Muscle of back (tissue), 11 donors: ENCODE measurements around the gene CIRBP. TPM values are rescaled to one million over a fixed set of nuclear protein-coding genes. Genes with fewer than 3 reads are reported as not detected.

ENCODE experiments used
- DNase-seq, 3 donors: peaks; one replicate each; pipeline versions ENCODE4 v3.0.0 to v3.0.0-alpha.2; 2013
- polyA plus RNA-seq, 10 donors: library from polyadenylated mRNA; unstranded; fragments of 120-200 nt; gene quantifications; one replicate each; pipeline ENCODE4 v1.2.1, GENCODE V29; 2013; ENCODE audit not compliant: insufficient read length in 10 of 10

Gene CIRBP
- polyA plus RNA-seq, 10 donors = 408 to 480 (median 436) TPM

- DNase-seq = no peak
Observed at GRCh38 chr19:1228161-1228957, 40.8 kb upstream of the CIRBP start.

- DNase-seq = no peak
Observed at GRCh38 chr19:1229056-1229923, 39.8 kb upstream of the CIRBP start.

GRCh38 chr19:1229924-1230782 is 39.0 kb upstream of the CIRBP start:
- no peak for DNase-seq

GRCh38 chr19:1230783-1231489 is 38.2 kb upstream of the CIRBP start:
- DNase-seq = no peak

- DNase-seq = no peak
Observed at GRCh38 chr19:1231729-1232637, 37.1 kb upstream of the CIRBP start.

- peak in 1 of 3 donors; percentile 63 for DNase-seq
Observed at GRCh38 chr19:1232652-1233072, 36.5 kb upstream of the CIRBP start.

- no peak for DNase-seq
Observed at GRCh38 chr19:1233115-1233667, 35.9 kb upstream of the CIRBP start.

GRCh38 chr19:1234051-1234954 is 34.8 kb upstream of the CIRBP start:
- no peak for DNase-seq

GRCh38 chr19:1234955-1235380 is 34.2 kb upstream of the CIRBP start:
- DNase-seq = no peak

- DNase-seq = no peak
Observed at GRCh38 chr19:1235625-1236538, 33.2 kb upstream of the CIRBP start.

GRCh38 chr19:1236576-1236975 is 32.6 kb upstream of the CIRBP start:
- DNase-seq = no peak

GRCh38 chr19:1237027-1237659 is 32.0 kb upstream of the CIRBP start:
- DNase-seq = peak in 1 of 3 donors; percentile 72

GRCh38 chr19:1237754-1238368 is 31.3 kb upstream of the CIRBP start, which contains the start of gene CBARP:
Gene CBARP, minus strand, starts transcription at chr19:1238005. Its CDS starts 1,905 bp downstream, at chr19:1236100.
- DNase-seq = peak in 1 of 3 donors; percentile 55

GRCh38 chr19:1238369-1239303 is 30.5 kb upstream of the CIRBP start:
- DNase-seq = peak in 1 of 3 donors; percentile 54

GRCh38 chr19:1239420-1239795 is 29.7 kb upstream of the CIRBP start:
- DNase-seq = no peak
